ENCODE measurements around the gene CHCHD5.

CHCHD5 gene

GRCh38 chr2:112585873-112586464 is 1.6 kb downstream of the CHCHD5 start:
- WGBS (ENCODE audit: extremely low coverage, insufficient coverage, insufficient read length) = no CpG with 5 or more reads among the region's 18 CpGs
- no peak overlapping the region for H4K8ac ChIP-seq (ENCODE audit: low read depth, low read length)
- no peak overlapping the region for H3K4me3 ChIP-seq (ENCODE audit: low read depth, low read length)

DNA sequence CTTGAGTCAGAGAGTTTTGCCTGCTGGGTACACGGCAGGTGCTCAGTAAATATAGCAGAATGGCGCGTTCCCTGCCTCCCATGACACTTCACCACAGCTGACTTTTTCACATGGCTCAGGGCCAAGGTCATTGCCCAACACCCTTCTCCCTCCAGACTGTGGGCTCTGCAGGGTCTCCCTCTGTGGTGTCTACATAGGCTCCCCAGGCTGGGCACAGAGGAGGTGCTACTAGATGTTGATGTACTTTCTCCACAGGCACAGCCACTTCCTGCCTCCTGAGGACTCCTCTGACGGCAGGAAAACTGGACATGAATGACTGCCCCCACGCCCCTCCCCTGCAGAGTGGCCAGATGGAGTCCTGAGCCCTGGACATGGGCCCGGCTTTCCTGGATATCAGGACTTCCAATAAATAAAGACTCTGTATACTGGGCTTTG is 4.2 kb downstream of the CHCHD5 start:
- H3K4ac ChIP-seq (ENCODE audit: low read depth, low read length) = no peak overlapping the region
- no peak overlapping the region for H3K14ac ChIP-seq (ENCODE audit: low read length)

More at GRCh38 chr2:112585873-112586464, 1.6 kb downstream of the CHCHD5 start:
- no peak overlapping the region for H2AFZ ChIP-seq (ENCODE audit: insufficient read depth, low read length, poor library complexity)
- no peak overlapping the region for H2BK120ac ChIP-seq (ENCODE audit: insufficient read depth, low read length, poor library complexity)
- no peak overlapping the region for H3K23ac ChIP-seq (ENCODE audit: low read length)
- no peak overlapping the region for H3K18ac ChIP-seq (ENCODE audit: low read length)
- no peak overlapping the region for H2BK5ac ChIP-seq (ENCODE audit: low read depth, low read length, poor library complexity)
- DNase-seq = no peak
- no peak overlapping the region for H3K14ac ChIP-seq (ENCODE audit: low read length)
- H3K9ac ChIP-seq (ENCODE audit: low read length) = no peak overlapping the region
- no peak overlapping the region for H2BK12ac ChIP-seq (ENCODE audit: low read length)
- no peak overlapping the region for H3K4me2 ChIP-seq (ENCODE audit: low read length)
- peaks cover 15 to 18% of the 10 kb centered on the region in 2 experiments for H3K4me1 ChIP-seq (ENCODE audit: control insufficient read depth in 1 of 2, insufficient read depth in 2 of 2, low read length in 2 of 2)
- H3K4ac ChIP-seq (ENCODE audit: low read depth, low read length) = no peak overlapping the region
- H3K27me3 ChIP-seq (ENCODE audit: insufficient read depth, low read length) = no peaks in the 10 kb centered on the region
- peaks cover 10% of the 10 kb centered on the region for H3K79me2 ChIP-seq (ENCODE audit: control insufficient read depth, insufficient read depth, low read length, poor library complexity)
- no peak overlapping the region for H2AK5ac ChIP-seq (ENCODE audit: low read length)
- H4K12ac ChIP-seq (ENCODE audit: low read depth, low read length) = no peak overlapping the region
- H4K91ac ChIP-seq (ENCODE audit: low read depth, low read length) = no peak overlapping the region
- H3K9me3 ChIP-seq (ENCODE audit: insufficient read depth, low read depth, low read length) = no peaks in the 10 kb centered on the region
- H3K79me1 ChIP-seq (ENCODE audit: low read length) = peaks cover 17% of the 10 kb centered on the region
- peaks cover 7 to 12% of the 10 kb centered on the region in 2 experiments for H3K36me3 ChIP-seq (ENCODE audit: control insufficient read depth in 1 of 2, insufficient read depth in 2 of 2, low read length in 2 of 2)
- H3K27ac ChIP-seq (ENCODE audit: low read depth, low read length) = no peak overlapping the region

GRCh38 chr2:112591413-112591812 is 7.0 kb downstream of the CHCHD5 start:
- H4K91ac ChIP-seq (ENCODE audit: low read depth, low read length) = no peak overlapping the region
- no peak overlapping the region for H3K9ac ChIP-seq (ENCODE audit: low read length)
- no peaks in the 10 kb centered on the region for H3K79me2 ChIP-seq (ENCODE audit: control insufficient read depth, insufficient read depth, low read length, poor library complexity)
- H2BK120ac ChIP-seq (ENCODE audit: insufficient read depth, low read length, poor library complexity) = no peak overlapping the region
- no peak overlapping the region for H4K12ac ChIP-seq (ENCODE audit: low read depth, low read length)
- H3K79me1 ChIP-seq (ENCODE audit: low read length) = peaks cover 7% of the 10 kb centered on the region
- peak overlapping the region; percentile 95 for H3K27ac ChIP-seq (ENCODE audit: low read depth, low read length)
- H3K27me3 ChIP-seq (ENCODE audit: insufficient read depth, low read length) = no peaks in the 10 kb centered on the region
- H3K4me2 ChIP-seq (ENCODE audit: low read length) = peak overlapping the region; percentile 29
- H2BK5ac ChIP-seq (ENCODE audit: low read depth, low read length, poor library complexity) = peak overlapping the region; percentile 15
- WGBS (ENCODE audit: extremely low coverage, insufficient coverage, insufficient read length) = no CpG with 5 or more reads among the region's 5 CpGs
- no peak overlapping the region for H4K8ac ChIP-seq (ENCODE audit: low read depth, low read length)
- H3K9me3 ChIP-seq (ENCODE audit: insufficient read depth, low read depth, low read length) = no peaks in the 10 kb centered on the region
- no peak overlapping the region for H3K4me3 ChIP-seq (ENCODE audit: low read depth, low read length)
- H3K4ac ChIP-seq (ENCODE audit: low read depth, low read length) = no peak overlapping the region
- peaks cover 4 to 8% of the 10 kb centered on the region in 2 experiments for H3K36me3 ChIP-seq (ENCODE audit: control insufficient read depth in 1 of 2, insufficient read depth in 2 of 2, low read length in 2 of 2)
- H2AK5ac ChIP-seq (ENCODE audit: low read length) = no peak overlapping the region
- no peak overlapping the region for H2AFZ ChIP-seq (ENCODE audit: insufficient read depth, low read length, poor library complexity)
- H3K4me1 ChIP-seq (ENCODE audit: control insufficient read depth in 1 of 2, insufficient read depth in 2 of 2, low read length in 2 of 2) = peaks cover 6 to 10% of the 10 kb centered on the region in 2 experiments
- H3K14ac ChIP-seq (ENCODE audit: low read length) = no peak overlapping the region
- H3K18ac ChIP-seq (ENCODE audit: low read length) = no peak overlapping the region
- no peak overlapping the region for H2BK12ac ChIP-seq (ENCODE audit: low read length)
- peak; percentile 93 to 96 for DNase-seq
- H3K23ac ChIP-seq (ENCODE audit: low read length) = no peak overlapping the region

More for the DNA sequence above, 4.2 kb downstream of the CHCHD5 start:
- Histone ChIP-seq H4K8ac (ENCODE audit: low read depth, low read length) (no peak overlapping the region), H3K4me3 (ENCODE audit: low read depth, low read length) (no peak overlapping the region), H3K79me2 (ENCODE audit: control insufficient read depth, insufficient read depth, low read length, poor library complexity) (peaks cover 10% of the 10 kb centered on the region), H2AFZ (ENCODE audit: insufficient read depth, low read length, poor library complexity) (no peak overlapping the region), H3K9me3 (ENCODE audit: insufficient read depth, low read depth, low read length) (no peaks in the 10 kb centered on the region), H3K23ac (ENCODE audit: low read length) (no peak overlapping the region), H4K91ac (ENCODE audit: low read depth, low read length) (no peak overlapping the region), H3K4me1 (ENCODE audit: control insufficient read depth in 1 of 2, insufficient read depth in 2 of 2, low read length in 2 of 2) (peaks cover 14 to 21% of the 10 kb centered on the region in 2 experiments), H3K27ac (ENCODE audit: low read depth, low read length) (no peak overlapping the region), H3K9ac (ENCODE audit: low read length) (no peak overlapping the region), H2BK5ac (ENCODE audit: low read depth, low read length, poor library complexity) (no peak overlapping the region), H3K79me1 (ENCODE audit: low read length) (peaks cover 19% of the 10 kb centered on the region), H3K27me3 (ENCODE audit: insufficient read depth, low read length) (no peaks in the 10 kb centered on the region), H4K12ac (ENCODE audit: low read depth, low read length) (peak overlapping the region; percentile 32), H3K36me3 (ENCODE audit: control insufficient read depth in 1 of 2, insufficient read depth in 2 of 2, low read length in 2 of 2) (peaks cover 7 to 12% of the 10 kb centered on the region in 2 experiments), H2BK12ac (ENCODE audit: low read length) (no peak overlapping the region), H3K18ac (ENCODE audit: low read length) (no peak overlapping the region), H2AK5ac (ENCODE audit: low read length) (no peak overlapping the region), H3K4me2 (ENCODE audit: low read length) (no peak overlapping the region), H2BK120ac (ENCODE audit: insufficient read depth, low read length, poor library complexity) (no peak overlapping the region)
- DNase-seq = no peak
- WGBS (ENCODE audit: extremely low coverage, insufficient coverage, insufficient read length) = no CpG with 5 or more reads among the region's 6 CpGs

DNA sequence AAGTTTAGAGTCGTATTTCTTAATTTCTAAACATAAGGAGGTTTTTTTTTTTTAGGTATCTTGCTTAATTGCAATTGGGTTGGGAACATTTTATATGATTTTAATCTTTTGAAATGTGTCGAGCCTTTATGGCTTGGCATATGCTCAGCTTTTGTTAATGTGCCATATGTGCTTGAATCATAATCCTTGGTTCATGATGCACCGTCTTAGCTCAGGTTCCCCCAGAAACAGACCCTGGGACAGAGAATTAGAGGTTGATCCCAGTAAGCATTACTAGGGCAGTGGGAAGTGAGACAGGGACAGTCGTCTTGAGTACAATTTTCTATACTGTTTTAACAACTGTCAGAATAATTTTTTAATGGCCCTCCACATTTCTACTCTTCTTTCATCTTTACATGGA is 9.3 kb downstream of the CHCHD5 start:
- no peaks in the 10 kb centered on the region for H3K27me3 ChIP-seq (ENCODE audit: insufficient read depth, low read length)
- no peak overlapping the region for H3K23ac ChIP-seq (ENCODE audit: low read length)
- no peak overlapping the region for H3K4me2 ChIP-seq (ENCODE audit: low read length)
- WGBS (ENCODE audit: extremely low coverage, insufficient coverage, insufficient read length) = no CpG with 5 or more reads among the region's 4 CpGs
- no peak overlapping the region for H3K4me3 ChIP-seq (ENCODE audit: low read depth, low read length)
- H2AFZ ChIP-seq (ENCODE audit: insufficient read depth, low read length, poor library complexity) = no peak overlapping the region
- H3K27ac ChIP-seq (ENCODE audit: low read depth, low read length) = no peak overlapping the region
- peaks cover 7% of the 10 kb centered on the region for H3K79me1 ChIP-seq (ENCODE audit: low read length)
- H4K91ac ChIP-seq (ENCODE audit: low read depth, low read length) = no peak overlapping the region
- H2AK5ac ChIP-seq (ENCODE audit: low read length) = no peak overlapping the region
- no peaks in the 10 kb centered on the region for H3K9me3 ChIP-seq (ENCODE audit: insufficient read depth, low read depth, low read length)
- DNase-seq = no peak
- no peak overlapping the region for H4K12ac ChIP-seq (ENCODE audit: low read depth, low read length)
- H3K79me2 ChIP-seq (ENCODE audit: control insufficient read depth, insufficient read depth, low read length, poor library complexity) = no peaks in the 10 kb centered on the region
- H2BK120ac ChIP-seq (ENCODE audit: insufficient read depth, low read length, poor library complexity) = no peak overlapping the region
- H3K36me3 ChIP-seq (ENCODE audit: control insufficient read depth in 1 of 2, insufficient read depth in 2 of 2, low read length in 2 of 2) = peaks cover 2 to 4% of the 10 kb centered on the region in 2 experiments
- H3K9ac ChIP-seq (ENCODE audit: low read length) = no peak overlapping the region
- H3K18ac ChIP-seq (ENCODE audit: low read length) = no peak overlapping the region
- no peak overlapping the region for H2BK5ac ChIP-seq (ENCODE audit: low read depth, low read length, poor library complexity)
- no peak overlapping the region for H2BK12ac ChIP-seq (ENCODE audit: low read length)
- no peak overlapping the region for H3K14ac ChIP-seq (ENCODE audit: low read length)
- no peak overlapping the region for H3K4ac ChIP-seq (ENCODE audit: low read depth, low read length)
- no peak overlapping the region for H4K8ac ChIP-seq (ENCODE audit: low read depth, low read length)
- H3K4me1 ChIP-seq (ENCODE audit: control insufficient read depth in 1 of 2, insufficient read depth in 2 of 2, low read length in 2 of 2) = peaks cover 6 to 10% of the 10 kb centered on the region in 2 experiments
